Body of pancreas (tissue), 4 donors: ENCODE data around the gene ZFR.

Experiments used
- CTCF ChIP-seq, 7 experiments: fragments of 450-650 bp in 4 of 7; fragments of 200-600 bp in 3 of 7; sonication (generic) in 3 of 7; IDR thresholded peaks; one replicate each; pipeline ENCODE4 v1.5.1; 2016 to 2019; ENCODE audit warnings: antibody characterized with exemption in 7 of 7
- POLR2A ChIP-seq, 3 donors: fragments of 450-650 bp; IDR thresholded peaks; one replicate each; pipeline ENCODE4 v1.6.1; 2016; ENCODE audit warnings: antibody characterized with exemption in 3 of 3, mild to moderate bottlenecking in 2 of 3

DNA sequence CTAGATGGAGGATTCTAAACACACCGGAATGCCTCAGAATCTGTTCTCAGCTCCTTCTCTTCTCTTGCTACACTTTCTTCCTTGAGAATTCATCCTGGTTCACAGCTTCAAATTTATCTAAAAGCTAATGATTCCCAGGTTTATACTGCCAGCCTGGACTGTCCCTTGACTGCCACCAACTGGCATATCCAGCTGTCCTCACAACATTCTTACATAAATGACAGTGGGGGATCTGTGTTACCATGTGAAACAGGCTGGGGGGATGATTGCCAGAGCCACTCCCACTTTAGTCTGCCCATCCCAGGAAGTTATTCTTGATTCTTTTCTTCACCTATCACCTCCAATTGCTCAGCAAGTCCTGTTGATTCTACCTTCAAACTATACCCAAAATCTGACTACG is 27.2 kb upstream of the ZFR start:
- peak in 5 of 7 experiments; percentile 6 to 35 (median 28) for TF ChIP-seq CTCF (IDR thresholded peaks at IDR 0.05)
- TF ChIP-seq POLR2A (IDR thresholded peaks at IDR 0.05) = no peak
